Omental fat pad (tissue), 4 donors: Measurements from ENCODE around the gene GPC3. TPM values are rescaled to one million over a fixed set of nuclear protein-coding genes. Genes with fewer than 3 reads are reported as not detected.

ENCODE experiments used
- ATAC-seq: fragments of 150-250 bp; one replicate; pipeline ENCODE4 v1.9.1; 2016; ENCODE audit warnings: mild to moderate bottlenecking, moderate library complexity; ENCODE audit not compliant: low FRiP score
- DNase-seq: peaks from one replicate; pipeline ENCODE4 v3.0.0-alpha.2; 2019; ENCODE audit warnings: low spot score
- total RNA-seq, 4 donors: library from RNA; depleted of rRNA; stranded (reverse); fragments of >200 nt; gene quantifications; one replicate each; pipeline ENCODE4 v1.1.0, GENCODE V29; 2016
- TF ChIP-seq, protein P1 (sequence below), 3 donors: fragments of 450-650 bp; IDR thresholded peaks; one replicate each; pipeline ENCODE4 v1.5.1; 2016 to 2017; ENCODE audit warnings: antibody characterized with exemption in 3 of 3, mild to moderate bottlenecking in 3 of 3, moderate library complexity in 2 of 3

Gene GPC3
- total RNA-seq, 4 donors from 2014 or later = 48.9 to 146 (median 77.1) TPM

DNA sequence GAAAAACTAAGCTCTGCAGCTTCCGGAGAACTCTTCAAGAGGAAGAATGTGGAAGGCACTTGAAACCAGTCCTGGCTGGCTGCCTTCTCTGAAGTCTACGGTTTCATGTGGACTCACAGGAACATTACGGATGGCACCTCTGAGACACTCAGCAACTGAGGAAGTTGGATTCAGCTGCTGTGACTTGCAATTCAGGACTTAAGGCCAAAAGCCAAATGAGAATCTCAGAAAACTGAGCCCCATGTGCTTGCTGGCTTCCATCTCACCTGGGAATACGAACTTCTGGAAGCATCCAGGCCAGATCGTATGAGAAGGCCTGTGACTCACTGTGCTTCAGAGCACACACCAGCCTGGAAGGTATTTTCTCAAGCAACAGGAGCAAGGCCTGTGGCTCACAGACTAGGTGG is 462.3 kb downstream of the GPC3 start:
- ATAC-seq (peak; percentile 82), DNase-seq (no peak)
- TF ChIP-seq, protein P1, sequence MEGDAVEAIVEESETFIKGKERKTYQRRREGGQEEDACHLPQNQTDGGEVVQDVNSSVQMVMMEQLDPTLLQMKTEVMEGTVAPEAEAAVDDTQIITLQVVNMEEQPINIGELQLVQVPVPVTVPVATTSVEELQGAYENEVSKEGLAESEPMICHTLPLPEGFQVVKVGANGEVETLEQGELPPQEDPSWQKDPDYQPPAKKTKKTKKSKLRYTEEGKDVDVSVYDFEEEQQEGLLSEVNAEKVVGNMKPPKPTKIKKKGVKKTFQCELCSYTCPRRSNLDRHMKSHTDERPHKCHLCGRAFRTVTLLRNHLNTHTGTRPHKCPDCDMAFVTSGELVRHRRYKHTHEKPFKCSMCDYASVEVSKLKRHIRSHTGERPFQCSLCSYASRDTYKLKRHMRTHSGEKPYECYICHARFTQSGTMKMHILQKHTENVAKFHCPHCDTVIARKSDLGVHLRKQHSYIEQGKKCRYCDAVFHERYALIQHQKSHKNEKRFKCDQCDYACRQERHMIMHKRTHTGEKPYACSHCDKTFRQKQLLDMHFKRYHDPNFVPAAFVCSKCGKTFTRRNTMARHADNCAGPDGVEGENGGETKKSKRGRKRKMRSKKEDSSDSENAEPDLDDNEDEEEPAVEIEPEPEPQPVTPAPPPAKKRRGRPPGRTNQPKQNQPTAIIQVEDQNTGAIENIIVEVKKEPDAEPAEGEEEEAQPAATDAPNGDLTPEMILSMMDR (IDR thresholded peaks at IDR 0.05) = no peak

DNA sequence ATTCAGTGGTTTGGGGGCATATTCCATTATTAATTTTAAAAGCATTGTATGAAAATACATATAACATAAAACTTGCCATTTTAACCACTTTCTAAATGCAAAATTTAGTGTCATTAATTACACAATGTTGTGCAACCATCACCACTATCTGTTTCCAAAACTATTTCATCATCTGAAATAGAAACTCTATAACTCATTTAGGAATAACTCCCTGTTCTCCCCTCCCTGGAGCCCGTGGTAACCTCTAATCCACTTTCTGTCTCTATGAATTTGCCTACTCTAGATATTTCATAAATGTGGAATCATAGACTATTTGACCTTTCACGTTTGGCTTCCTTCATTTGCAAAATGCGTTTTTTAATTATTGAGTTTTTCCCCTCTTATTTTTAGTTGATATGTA is 468.7 kb downstream of the GPC3 start:
- TF ChIP-seq, protein P1 (IDR thresholded peaks at IDR 0.05) = no peak
- ATAC-seq (peak; percentile 70), DNase-seq (no peak)

DNA sequence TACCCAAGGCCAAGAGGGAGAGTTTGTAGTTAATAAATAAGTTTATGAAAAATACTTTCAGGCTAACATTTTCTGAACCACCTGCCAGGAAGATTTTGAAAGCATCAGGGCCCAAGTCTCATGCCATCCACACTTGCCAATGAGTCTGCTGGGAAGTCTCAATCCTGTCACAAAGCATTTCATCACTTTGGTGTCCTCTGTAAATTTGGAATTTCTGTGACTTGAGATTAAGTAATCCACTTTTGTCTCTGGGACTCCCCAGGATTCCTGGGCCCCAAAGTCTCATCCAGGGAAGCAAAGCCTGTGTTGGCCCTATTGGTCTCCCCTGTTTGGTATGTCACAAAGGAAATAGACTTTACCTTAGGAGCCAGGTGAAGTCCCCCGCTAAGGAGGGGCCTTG is 470.9 kb downstream of the GPC3 start:
- ATAC-seq = no peak
- TF ChIP-seq, protein P1 (IDR thresholded peaks at IDR 0.05) = no peak
- DNase-seq = no peak

DNA sequence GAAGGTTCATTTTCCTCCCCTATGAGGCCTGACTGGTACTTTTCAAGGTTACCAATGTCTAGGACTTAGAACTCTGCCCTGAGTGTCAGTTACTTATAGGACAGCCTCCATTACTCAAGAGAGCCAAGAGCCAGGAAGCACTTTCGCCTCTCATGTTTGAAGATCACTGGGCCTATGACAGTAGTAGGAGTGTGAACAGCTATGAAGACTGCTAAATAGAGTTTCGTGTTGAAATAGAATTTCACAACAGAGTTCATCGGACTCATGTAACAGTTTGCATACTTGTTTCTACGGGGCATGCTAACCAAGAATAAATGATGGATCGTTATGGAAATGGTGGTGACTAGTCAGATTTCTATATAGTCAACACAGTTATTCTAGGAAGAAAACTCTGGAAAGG is 472.3 kb downstream of the GPC3 start:
- TF ChIP-seq, protein P1 (IDR thresholded peaks at IDR 0.05) = no peak
- no peak for ATAC-seq
- no peak for DNase-seq

DNA sequence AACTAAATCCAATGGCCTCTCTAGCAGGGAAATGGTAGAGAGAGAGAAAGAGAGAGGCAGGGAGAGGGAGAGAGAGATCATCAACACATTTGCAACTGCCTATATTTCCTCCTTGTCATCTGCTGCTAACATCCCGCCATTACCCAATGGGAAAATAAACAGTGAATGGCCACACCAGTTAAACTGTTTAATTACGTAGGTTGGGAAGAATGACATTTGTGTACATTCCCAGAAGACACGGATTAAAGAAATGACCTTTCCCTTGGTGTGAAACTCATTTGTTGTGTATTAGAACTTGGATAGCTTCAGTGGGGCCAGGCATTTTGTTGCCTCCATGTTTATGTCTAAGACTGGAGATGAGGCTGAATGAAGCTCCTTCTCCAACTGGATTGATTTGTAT is 474.4 kb downstream of the GPC3 start:
- DNase-seq = no peak
- TF ChIP-seq, protein P1 (IDR thresholded peaks at IDR 0.05) = no peak
- no peak for ATAC-seq

DNA sequence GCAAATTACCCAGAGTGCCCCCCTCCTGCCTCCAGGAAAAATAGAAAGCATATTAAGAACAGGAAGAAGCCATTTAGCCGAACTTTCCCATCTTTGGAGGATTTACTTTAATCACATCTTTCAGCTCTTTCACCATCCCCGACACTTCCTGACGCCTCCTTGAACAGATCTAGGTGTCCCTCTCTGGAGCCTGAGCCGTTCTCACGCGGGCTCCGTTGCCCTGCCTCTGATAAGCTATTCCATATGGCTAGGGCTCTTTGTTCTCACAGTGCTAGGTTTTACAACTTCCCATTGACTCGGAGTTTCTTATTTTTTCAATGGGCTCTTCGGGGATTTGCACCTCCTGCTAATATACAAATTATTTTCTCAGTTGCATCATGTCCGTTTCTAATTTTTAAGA is 488.0 kb downstream of the GPC3 start:
- TF ChIP-seq, protein P1 (IDR thresholded peaks at IDR 0.05) = no peak
- ATAC-seq (no peak), DNase-seq (no peak)

DNA sequence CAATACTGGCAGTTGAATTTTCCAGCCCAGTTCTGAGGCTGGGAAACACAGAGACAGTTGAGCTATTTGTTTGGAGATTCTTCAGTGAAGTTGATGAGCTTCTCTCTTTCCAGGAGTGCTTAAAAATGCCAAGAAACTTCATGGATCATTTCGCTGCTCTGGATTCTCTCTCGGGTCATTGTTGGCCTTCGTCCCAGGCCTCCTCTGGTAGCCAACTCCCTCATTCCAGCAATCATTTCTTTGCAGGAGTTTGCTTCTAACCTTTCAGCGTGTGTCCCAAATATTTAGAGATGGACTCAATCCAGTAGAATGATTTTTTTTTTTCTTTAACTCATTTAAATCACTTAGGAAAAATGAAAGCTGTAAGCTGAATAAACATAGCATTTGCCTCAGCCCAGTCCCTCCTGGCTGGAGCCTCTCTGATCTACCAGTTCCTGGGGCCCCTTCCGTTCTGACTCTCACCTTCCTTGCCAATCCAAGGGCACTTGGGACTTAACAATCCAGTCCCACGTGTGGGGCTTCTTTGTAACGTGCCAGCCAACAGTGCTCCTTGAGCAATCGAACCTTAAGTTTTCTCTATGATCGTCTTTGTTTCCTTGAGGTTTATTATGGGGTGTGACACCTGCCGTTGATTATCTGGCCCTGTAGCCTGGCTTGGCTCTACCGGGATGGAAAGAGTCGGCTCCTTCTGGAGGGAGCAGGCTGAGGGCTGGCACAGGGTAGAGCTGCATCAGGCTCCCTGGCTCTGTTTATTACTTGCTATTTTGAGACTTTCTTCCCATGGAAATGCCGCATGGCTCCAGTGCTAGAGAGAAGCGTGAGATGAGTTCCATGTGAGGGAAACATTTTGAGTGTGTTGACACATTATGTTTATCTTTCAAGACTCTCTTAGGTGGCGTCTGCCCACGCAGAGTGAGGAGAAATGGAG is 489.7 kb downstream of the GPC3 start:
- ATAC-seq = peak; percentile 83
- TF ChIP-seq, protein P1 (IDR thresholded peaks at IDR 0.05) = no peak
- no peak for DNase-seq
